ENCODE data around the gene ARHGAP22.

- no peak for TF ChIP-seq EZH2 (IDR thresholded peaks at IDR 0.05; ENCODE audit: insufficient read depth, poor library complexity, severe bottlenecking)
- TF ChIP-seq EZH2phosphoT487 (IDR thresholded peaks at IDR 0.05; ENCODE audit: insufficient read depth, low read depth): no peak
Measured at GRCh38 chr10:48556065-48556464, 48.8 kb downstream of the ARHGAP22 start.
